Tibial nerve (tissue), 4 donors: ENCODE results near the gene ROGDI. TPM values are rescaled to one million over a fixed set of nuclear protein-coding genes. Genes with fewer than 3 reads are reported as not detected.
A peak's percentile ranks its signal among the peaks of the same experiment; 100 is the strongest.

Experiments used
- DNase-seq, 2 donors: peaks; one replicate each; pipeline ENCODE4 v3.0.0-alpha.2; 2019; ENCODE audit warnings: low spot score in 2 of 2
- H3K27ac ChIP-seq, 4 donors: fragments of 200-600 bp; sonication (generic) in 3 of 4; one replicate each; pipeline ENCODE4 v1.5.1; 2017 to 2019; ENCODE audit warnings: mild to moderate bottlenecking in 1 of 4
- H3K27me3 ChIP-seq, 2 donors: fragments of 200-600 bp; sonication (generic) in 1 of 2; one replicate each; pipeline versions ENCODE4 v1.5.1 to v1.6.0; 2017 to 2019
- H3K36me3 ChIP-seq, 3 donors: fragments of 200-600 bp; sonication (generic); one replicate each; pipeline ENCODE4 v1.5.1; 2018 to 2019
- H3K4me1 ChIP-seq, 4 donors: fragments of 200-600 bp; sonication (generic) in 3 of 4; one replicate each; pipeline ENCODE4 v1.5.1; 2017 to 2019
- H3K4me3 ChIP-seq, 4 donors: fragments of 200-600 bp; sonication (generic) in 3 of 4; one replicate each; pipeline ENCODE4 v1.5.1; 2017 to 2019; ENCODE audit warnings: mild to moderate bottlenecking in 1 of 4, moderate library complexity in 1 of 4
- H3K9me3 ChIP-seq, 4 donors: fragments of 200-600 bp; sonication (generic) in 3 of 4; one replicate each; pipeline ENCODE4 v1.5.1; 2017 to 2019
- EP300 ChIP-seq, 2 donors: sonication (generic); formaldehyde crosslinking; IDR thresholded peaks; one replicate each; pipeline ENCODE4 v1.6.1; 2017; ENCODE audit warnings: antibody characterized with exemption in 2 of 2, mild to moderate bottlenecking in 1 of 2
- POLR2A ChIP-seq, 2 donors: fragments of 450-650 bp; IDR thresholded peaks; one replicate each; pipeline ENCODE4 v1.6.1; 2017; ENCODE audit warnings: antibody characterized with exemption in 2 of 2, mild to moderate bottlenecking in 2 of 2, moderate library complexity in 2 of 2
- WGBS, 2 donors: methylation state at CpG; one replicate each; pipeline ENCODE4 v1.1.5; 2018; 5-methylcytosine and 5-hydroxymethylcytosine counted together
- total RNA-seq, 4 donors: library from RNA; depleted of rRNA; stranded (reverse); fragments of >200 nt; gene quantifications; one replicate each; pipeline ENCODE4 v1.1.0, GENCODE V29; 2016
- TF ChIP-seq, protein P1 (sequence below), 5 experiments: fragments of 200-600 bp in 3 of 5; fragments of 450-650 bp in 2 of 5; sonication (generic) in 3 of 5; IDR thresholded peaks; one replicate each; pipeline ENCODE4 v1.5.1; 2016 to 2019; ENCODE audit warnings: antibody characterized with exemption in 5 of 5, mild to moderate bottlenecking in 3 of 5, moderate library complexity in 2 of 5

ROGDI gene
- total RNA-seq, 4 donors from 2014 or later, result 10.5 to 28.5 (median 16.8) TPM

DNA sequence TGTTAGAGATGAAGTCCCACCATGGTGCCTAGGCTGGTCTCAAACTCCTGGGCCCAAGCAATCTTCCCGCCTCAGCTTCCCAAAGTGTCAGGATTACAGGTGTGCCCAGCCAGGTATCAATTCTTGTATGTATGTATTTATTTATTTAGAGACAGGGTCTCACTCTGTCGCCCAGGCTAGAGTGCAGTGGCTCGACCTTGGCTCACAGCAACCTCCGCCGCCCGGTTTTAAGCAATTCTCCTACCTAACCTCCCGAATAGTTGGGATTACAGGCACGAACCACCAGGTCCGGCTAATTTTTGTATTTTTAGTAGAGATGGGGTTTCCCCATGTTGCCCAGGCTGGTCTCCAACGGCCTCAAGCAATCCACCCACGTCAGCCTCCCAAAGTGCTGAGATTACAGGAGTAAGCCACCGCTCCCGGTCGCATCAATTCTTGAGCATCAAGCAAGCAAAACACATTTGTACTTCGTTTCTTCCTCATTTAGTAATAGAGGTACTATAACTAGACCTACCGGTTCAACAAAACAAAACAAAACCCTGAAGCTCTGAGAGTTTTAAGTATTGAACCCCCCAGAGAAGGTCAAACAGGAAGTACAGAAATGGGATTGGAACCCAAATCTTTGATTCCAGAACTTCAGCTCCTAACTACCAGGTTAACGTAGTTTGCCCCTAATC, 34.4 kb downstream of the ROGDI start:
- 42 to 63% methylated on average over 17 of the region's 17 CpGs for WGBS, 2 donors
- peaks cover 0 to 24% (median 2%) of the 10 kb centered on the region in 3 donors for H3K36me3 ChIP-seq
- H3K27ac ChIP-seq, result peak overlapping the region; percentile 73 to 96 (median 91)
- DNase-seq, result peak in 1 of 2 donors; percentile 27
- H3K4me3 ChIP-seq, result peak overlapping the region; percentile 45 to 82 (median 70)
- no peak for TF ChIP-seq POLR2A (IDR thresholded peaks at IDR 0.05)
- no peaks in the 10 kb centered on the region for H3K9me3 ChIP-seq
- H3K4me1 ChIP-seq, result peaks cover 0 to 45% (median 22%) of the 10 kb centered on the region in 4 donors
- H3K27me3 ChIP-seq, result no peaks in the 10 kb centered on the region

DNA sequence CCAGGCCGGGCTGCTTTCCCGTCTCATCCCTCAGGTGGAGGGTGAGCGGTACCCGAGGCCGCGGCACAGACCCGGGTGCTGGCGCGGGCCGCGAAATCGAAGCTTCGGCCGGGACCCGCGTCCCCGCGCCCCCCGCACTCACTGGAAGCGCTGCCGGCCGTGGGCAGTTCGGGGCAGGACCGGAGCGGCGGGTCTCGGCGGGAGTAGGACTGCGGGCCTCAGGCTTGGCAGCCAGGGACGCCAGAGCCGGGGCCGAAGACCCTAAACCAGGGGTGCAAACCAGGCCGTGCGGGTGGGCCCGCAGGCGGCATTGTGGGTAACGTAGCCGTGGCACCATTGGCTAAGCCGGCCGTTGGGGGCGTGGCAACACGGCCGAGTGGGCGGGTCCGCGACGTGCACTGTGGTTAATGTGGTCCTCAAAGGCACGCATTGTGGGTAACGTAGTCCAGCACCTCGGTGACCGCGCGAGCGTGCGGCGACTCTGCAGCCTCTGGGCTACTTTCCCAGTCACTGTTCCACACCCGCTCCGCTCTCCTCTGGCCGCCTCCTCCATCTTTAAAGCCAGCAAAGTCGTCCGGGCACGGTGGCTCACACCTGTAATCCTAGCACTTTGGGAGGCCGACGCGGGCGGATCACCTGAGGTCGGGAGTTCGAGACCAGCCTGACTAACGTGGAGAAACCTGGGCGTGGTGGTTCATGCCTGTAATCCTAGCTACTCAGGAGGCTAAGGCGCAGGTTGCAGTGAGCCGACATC, 35.4 kb downstream of the ROGDI start, which contains the start of gene ZNF500:
ZNF500 (minus strand) TSS at position 288 of the 754 bp plus-strand sequence. CDS start 1,184 bp downstream, outside the sequence.
- H3K4me3 ChIP-seq, result peak within 1 kb of the TSS; percentile 79 to 99 (median 82)
- H3K9me3 ChIP-seq, result no peaks in the 10 kb centered on the region
- peak within 1 kb of the TSS; percentile 73 to 96 (median 91) for H3K27ac ChIP-seq
- H3K36me3 ChIP-seq, result peaks cover 0 to 34% (median 4%) of the 10 kb centered on the region in 3 donors
- H3K4me1 ChIP-seq, result peaks cover 0 to 52% (median 22%) of the 10 kb centered on the region in 4 donors
- peak; percentile 99 for DNase-seq
- 4 to 8% methylated on average over 41 to 52 of the region's 72 CpGs for WGBS, 2 donors
- H3K27me3 ChIP-seq, result no peaks in the 10 kb centered on the region
- TF ChIP-seq, protein P1, sequence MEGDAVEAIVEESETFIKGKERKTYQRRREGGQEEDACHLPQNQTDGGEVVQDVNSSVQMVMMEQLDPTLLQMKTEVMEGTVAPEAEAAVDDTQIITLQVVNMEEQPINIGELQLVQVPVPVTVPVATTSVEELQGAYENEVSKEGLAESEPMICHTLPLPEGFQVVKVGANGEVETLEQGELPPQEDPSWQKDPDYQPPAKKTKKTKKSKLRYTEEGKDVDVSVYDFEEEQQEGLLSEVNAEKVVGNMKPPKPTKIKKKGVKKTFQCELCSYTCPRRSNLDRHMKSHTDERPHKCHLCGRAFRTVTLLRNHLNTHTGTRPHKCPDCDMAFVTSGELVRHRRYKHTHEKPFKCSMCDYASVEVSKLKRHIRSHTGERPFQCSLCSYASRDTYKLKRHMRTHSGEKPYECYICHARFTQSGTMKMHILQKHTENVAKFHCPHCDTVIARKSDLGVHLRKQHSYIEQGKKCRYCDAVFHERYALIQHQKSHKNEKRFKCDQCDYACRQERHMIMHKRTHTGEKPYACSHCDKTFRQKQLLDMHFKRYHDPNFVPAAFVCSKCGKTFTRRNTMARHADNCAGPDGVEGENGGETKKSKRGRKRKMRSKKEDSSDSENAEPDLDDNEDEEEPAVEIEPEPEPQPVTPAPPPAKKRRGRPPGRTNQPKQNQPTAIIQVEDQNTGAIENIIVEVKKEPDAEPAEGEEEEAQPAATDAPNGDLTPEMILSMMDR (IDR thresholded peaks at IDR 0.05), result peak in 1 of 5 experiments; percentile 24
- TF ChIP-seq EP300 (IDR thresholded peaks at IDR 0.05) (peak; percentile 71 to 80), POLR2A (IDR thresholded peaks at IDR 0.05) (peak in 1 of 2 donors; percentile 70)

DNA sequence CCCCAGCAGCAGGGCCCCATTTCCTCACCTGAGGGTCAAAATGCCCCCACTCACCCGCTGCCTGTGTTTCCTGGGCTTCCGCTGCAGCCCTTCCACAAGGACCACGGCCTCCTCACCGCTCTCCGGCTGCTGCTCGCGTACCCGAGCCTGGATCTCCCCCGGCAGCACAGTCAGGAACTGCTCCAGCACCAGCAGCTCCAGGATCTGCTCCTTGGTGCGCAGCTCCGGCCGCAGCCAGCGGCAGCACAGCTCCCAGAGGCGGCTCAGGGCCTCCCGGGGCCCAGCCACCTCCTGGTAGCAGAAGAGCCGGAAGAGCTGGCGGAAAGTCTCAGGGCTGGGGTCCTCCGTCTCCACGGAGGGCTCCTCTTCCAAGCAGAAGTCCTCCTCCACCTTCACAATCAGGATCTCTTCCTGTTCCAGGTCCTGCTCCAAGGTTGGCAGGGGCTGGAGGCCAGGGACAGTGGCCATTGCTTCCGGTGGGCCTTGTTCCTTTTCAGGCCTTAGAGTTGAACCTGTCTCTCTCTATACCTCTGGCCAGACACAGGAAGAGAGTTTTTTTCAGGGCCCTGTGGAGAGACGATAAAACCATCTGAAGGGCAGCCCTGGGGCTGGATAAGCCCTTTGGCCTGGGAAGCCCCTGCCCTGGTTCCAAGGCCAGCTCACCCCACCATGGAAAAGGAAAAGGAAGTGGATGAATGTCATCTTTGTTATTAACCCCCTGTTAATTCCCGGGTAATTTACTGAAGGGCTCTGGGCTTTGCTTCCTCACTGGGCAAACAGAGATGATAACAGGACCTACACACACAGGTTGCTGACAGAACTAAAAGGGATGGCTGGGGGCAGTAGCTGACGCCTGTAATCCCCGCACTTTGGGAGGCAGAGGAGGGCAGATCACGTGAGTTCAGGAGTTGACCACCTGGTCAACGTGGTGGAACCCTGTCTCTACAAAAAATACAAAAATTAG, 36.6 kb downstream of the ROGDI start:
- 67 to 68% methylated on average over 26 of the region's 26 CpGs for WGBS, 2 donors
- Histone ChIP-seq H3K4me3 (peak overlapping the region; percentile 79 to 99 (median 82)), H3K27ac (peak overlapping the region in 2 of 4 donors; percentile 94 to 96), H3K36me3 (peaks cover under 1 to 46% (median 4%) of the 10 kb centered on the region in 3 donors), H3K4me1 (peaks cover 0 to 52% (median 22%) of the 10 kb centered on the region in 4 donors), H3K27me3 (no peaks in the 10 kb centered on the region), H3K9me3 (no peaks in the 10 kb centered on the region)
- no peak for DNase-seq
- TF ChIP-seq, protein P1 (IDR thresholded peaks at IDR 0.05), result no peak
- TF ChIP-seq EP300 (IDR thresholded peaks at IDR 0.05) (no peak), POLR2A (IDR thresholded peaks at IDR 0.05) (no peak)

DNA sequence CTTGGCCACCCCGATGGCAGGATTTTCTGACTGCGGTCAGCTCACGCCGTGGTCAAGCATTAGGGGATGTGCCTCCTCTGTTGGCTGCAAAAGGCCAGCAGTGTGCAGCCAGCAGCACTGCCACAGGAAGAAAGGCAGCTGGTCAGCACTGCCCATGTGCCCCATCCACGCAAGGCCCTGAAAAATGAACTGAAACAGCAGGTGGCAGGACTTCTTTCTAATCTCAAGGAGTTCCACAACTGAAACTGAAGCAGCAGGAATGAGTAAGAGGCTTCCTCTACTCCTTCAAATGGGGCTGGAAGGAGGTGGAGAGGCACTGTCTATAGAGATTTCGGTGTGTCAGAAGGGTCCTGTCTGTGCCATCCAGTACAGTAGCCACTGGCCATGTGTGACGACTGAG, 38.6 kb downstream of the ROGDI start:
- no peak for TF ChIP-seq POLR2A (IDR thresholded peaks at IDR 0.05)
- TF ChIP-seq EP300 (IDR thresholded peaks at IDR 0.05), result no peak
- TF ChIP-seq, protein P1 (IDR thresholded peaks at IDR 0.05), result no peak
- Histone ChIP-seq H3K9me3 (no peaks in the 10 kb centered on the region), H3K4me3 (no peak overlapping the region), H3K27me3 (no peaks in the 10 kb centered on the region), H3K27ac (no peak overlapping the region), H3K36me3 (peaks cover 4 to 66% (median 4%) of the 10 kb centered on the region in 3 donors), H3K4me1 (peaks cover 0 to 47% (median 22%) of the 10 kb centered on the region in 4 donors)
- 82 to 87% methylated on average over 7 of the region's 7 CpGs for WGBS, 2 donors
- no peak for DNase-seq

DNA sequence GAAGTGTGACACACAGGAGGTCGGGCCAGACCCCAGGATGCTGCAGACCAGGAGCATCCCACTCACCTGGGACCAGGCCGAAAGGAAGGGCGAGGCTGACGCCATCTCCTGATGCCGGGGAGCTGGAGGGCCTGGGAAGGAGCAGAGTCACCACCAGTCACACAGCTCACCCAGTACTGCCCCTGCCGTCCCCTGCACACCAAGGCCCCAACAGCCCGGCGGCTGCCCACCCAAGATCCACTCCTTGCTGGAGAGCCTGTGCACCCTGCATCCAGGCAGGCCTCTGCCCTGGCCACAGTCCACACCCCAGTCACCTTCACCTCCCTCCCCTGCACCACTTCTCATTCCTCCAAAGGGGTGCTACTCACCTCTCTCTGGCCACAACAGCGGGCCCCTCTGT, 40.2 kb downstream of the ROGDI start:
- Histone ChIP-seq H3K4me3 (no peak overlapping the region), H3K9me3 (no peaks in the 10 kb centered on the region), H3K36me3 (peaks cover 4 to 82% (median 11%) of the 10 kb centered on the region in 3 donors), H3K27me3 (no peaks in the 10 kb centered on the region), H3K27ac (no peak overlapping the region), H3K4me1 (peaks cover 0 to 35% (median 14%) of the 10 kb centered on the region in 4 donors)
- 90 to 92% methylated on average over 7 of the region's 9 CpGs for WGBS, 2 donors
- DNase-seq, result no peak
- TF ChIP-seq, protein P1 (IDR thresholded peaks at IDR 0.05), result no peak
- TF ChIP-seq EP300 (IDR thresholded peaks at IDR 0.05) (no peak), POLR2A (IDR thresholded peaks at IDR 0.05) (no peak)
